IPS-NIHi11 (cell line): ENCODE results near the gene COX7B2.

ENCODE experiments used
- DNase-seq: peaks from one replicate; pipeline ENCODE4 v3.0.0; 2012; ENCODE audit warnings: mixed read lengths, low spot score

Gene COX7B2

DNA sequence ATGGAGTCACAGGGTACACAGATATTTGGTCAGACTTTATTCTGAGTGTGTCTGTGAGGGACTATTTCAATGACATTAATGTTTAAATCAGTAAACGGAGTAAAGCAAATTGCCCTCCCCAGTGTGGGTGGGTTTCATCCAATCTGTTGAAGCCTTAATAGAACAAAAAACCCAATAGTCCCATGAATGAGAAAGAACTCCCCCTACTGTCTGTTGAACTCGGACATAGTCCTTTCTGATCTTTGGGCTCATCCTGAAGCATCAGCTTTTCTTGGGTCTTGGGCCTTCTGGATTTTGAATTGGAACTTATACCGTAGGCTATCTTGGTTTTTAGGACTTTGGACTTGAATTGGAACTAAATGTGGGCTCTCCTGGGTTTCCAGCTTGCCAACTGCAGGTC lies 193.6 kb downstream of the COX7B2 start:
- DNase-seq = no peak

DNA sequence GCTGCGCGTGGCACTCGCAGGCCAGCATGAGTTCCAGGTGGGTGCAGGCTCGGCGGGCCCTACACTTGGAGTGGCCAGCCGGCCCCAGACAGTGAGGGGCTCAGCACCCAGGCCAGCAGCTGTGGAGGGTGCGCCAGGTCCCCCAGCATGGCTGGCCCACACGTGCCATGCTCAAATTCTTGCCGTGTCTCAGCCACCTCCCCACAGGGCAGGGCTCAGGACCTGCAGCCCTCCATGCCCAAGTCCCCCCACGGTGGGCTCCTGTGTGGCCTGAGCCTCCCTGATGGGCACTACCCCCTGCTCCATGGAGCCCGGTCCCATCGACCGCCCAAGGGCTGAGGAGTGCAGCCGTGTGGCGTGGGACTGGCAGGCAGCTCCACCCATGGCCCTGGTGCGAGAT lies 210.2 kb downstream of the COX7B2 start:
- DNase-seq = no peak
